Ureter (tissue), 1 donor: ENCODE results near the gene KLHL12. TPM values are rescaled to one million over a fixed set of nuclear protein-coding genes. Genes with fewer than 3 reads are reported as not detected.
A peak's percentile ranks its signal among the peaks of the same experiment; 100 is the strongest.

Experiments used
- DNase-seq: peaks from one replicate; pipeline ENCODE4 v3.0.0-alpha.2; 2020; ENCODE audit warnings: low spot score
- total RNA-seq: library from RNA; stranded (reverse); gene quantifications from one replicate; pipeline ENCODE4 v1.2.4, GENCODE V29; 2023
- donor health status: DM: yes; HTN: yes; CAD: no.

KLHL12 gene
- 35.4 TPM for total RNA-seq

DNA sequence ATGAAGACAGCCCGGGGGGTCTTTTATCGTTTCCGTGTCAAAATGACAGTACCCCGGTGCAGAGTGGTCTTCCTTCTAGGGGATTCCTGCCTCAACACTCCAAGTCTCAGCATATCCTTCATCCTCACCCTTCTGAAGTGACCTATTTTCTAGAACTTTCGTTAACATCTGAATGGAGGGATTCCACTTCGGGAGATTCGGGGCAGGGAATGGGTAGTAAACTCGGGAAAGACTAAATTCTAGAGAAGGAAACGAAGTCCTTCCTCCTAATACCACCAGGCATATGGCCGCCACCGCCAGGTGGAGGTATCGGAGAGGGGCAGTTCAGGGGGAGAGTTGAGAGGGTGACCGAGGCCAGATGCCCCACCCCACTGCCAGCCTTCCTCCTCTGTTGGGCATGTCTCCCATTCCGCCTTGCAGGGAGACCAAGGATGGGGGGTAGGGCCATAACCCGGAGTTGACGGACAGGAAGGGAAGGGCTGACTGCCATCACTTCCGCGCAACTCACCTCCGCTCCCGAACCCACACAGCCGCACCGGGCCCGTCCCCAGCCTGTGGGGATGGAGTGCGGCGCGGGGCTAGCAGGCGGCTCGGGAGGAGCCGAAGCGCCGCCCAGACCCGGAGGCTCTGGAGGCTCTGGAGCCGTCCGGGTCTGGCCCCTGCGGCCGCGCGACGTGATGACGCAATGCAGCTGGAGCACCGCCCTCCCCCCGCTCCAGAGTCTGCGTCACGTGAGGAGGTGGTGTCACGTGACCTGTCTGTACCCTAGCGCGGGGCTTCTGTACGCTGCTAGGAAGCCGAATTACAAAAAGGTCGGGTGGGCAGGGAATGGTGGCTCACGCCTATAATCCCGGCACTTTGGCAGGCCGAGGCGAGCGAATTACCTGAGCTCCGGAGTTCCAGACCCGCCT is at the start of gene KLHL12:
Gene KLHL12, minus strand, starts transcription at position 654 of the 911 bp plus-strand sequence. CDS start 2,072 bp downstream, outside the sequence.
- peak; percentile 98 for DNase-seq

DNA sequence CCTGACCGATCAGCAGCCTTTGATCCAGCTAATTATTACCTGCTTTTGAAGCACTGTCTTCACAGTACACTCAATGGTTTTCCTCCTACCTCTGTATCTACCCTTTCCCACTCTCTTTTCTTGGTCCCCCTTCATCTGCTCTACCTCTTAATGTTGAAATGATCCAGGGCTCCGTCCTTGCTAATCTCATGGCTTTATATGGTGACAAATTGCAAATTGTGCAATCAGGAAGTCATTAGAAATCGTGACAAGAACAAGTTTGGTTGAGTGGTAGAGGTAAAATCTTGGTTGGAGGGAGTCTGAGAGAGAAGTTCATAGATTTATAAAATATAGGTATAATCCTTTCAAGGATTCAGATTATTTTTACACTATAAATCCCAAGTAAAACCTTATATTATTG is 49.6 kb upstream of the KLHL12 start:
- DNase-seq: no peak

DNA sequence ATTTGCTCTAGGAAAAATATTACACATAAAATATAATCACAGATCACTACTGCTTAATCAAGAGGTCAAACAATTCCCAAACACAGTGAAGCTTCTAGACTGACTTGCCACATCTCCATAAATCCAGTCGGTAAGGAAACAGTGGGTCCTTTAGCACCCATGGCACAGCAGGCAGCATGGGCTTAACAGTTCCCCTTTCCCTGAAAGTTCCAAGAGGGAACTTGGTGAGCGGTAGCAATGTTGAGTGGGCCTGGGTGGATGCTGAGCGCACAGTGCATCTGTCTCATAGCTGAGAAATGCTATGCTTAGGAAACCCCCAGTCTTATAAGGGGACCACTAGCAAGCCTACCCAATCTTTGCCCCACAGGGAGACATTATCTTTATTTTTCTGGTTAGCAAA is 47.8 kb upstream of the KLHL12 start:
- DNase-seq: no peak

DNA sequence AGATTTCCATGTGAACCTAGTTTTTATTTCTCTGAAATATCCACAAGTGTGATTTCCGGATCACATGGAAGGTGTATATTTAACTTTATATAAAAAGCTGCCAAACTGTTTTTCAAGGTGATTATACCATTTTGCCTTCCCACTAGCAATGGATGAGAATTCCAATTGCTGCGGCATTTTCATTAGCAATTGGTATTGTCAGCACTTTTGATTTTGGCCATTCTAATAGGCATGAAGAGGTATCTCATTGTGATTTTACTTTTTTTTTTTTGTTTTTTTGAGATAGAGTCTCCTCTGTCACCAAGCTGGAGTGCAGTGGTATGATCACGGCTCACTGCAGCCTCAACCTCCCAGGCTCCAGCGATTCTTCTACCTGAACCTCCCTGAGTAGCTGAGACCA is 45.0 kb upstream of the KLHL12 start:
- DNase-seq: no peak

DNA sequence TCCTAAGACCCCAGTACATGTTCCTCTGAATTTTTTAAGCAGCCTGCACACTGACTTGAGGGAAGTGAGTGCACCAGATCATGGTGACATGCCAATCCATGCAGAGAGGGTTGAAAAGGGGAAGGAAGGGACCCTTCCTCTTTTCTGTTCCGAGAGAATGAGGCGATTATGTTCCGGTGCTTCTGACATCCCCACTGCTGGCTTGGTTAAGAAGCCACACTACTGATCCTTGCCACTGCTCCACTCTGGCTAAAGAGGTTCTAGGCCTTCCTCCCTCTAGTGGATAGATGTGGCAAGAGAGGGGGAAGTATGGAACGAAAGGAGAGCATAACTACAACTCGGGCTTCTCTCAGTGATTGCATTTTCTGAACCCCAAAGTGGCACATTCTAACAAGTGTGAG is 41.9 kb upstream of the KLHL12 start:
- peak; percentile 59 for DNase-seq

DNA sequence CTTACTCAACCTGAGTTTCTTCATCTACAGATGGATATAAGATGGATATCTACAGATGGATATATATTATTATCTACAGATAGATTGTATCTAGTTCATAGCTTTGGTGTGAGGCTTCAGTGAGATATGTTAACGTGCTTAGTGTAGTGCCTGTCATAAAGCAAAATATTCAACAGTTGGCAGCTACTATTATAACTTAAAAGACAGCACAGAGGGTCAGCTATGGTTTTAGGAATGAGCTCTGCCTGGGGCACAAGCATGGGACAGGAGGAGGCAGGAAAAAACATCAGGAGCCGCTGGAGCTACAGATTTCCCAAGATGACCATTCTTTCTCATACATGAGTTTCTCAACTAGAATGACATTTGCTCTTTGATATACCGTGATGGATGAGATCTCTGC is 41.3 kb upstream of the KLHL12 start:
- DNase-seq: no peak

DNA sequence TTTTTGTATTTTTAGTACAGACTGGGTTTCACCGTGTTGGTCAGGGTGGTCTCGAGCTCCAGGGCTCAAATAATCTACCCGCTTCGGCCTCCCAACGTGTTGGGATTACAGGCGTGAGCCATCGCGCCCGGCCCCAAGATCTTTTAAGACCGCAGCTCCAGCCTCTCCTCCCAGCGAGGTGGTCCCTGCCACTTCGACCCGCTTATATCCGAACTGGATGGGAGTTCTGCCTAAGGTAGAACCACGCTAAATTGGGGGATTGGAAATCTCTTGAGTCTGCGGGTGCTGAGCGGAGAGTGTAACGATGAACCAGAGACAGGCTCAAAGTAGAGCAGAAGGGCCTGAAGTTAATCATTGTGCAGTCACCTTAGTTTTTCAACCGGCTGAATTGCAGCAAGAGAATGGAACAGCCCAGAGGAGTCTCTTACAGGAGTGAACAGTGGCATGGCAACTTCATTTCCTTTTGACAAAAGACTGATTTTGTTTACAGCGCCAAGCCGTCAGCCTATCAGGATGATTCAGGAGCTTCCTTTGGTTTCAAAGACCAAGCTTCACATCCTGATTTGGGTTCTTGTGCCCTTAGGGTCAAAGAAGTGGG is 40.7 kb upstream of the KLHL12 start:
- no peak for DNase-seq

DNA sequence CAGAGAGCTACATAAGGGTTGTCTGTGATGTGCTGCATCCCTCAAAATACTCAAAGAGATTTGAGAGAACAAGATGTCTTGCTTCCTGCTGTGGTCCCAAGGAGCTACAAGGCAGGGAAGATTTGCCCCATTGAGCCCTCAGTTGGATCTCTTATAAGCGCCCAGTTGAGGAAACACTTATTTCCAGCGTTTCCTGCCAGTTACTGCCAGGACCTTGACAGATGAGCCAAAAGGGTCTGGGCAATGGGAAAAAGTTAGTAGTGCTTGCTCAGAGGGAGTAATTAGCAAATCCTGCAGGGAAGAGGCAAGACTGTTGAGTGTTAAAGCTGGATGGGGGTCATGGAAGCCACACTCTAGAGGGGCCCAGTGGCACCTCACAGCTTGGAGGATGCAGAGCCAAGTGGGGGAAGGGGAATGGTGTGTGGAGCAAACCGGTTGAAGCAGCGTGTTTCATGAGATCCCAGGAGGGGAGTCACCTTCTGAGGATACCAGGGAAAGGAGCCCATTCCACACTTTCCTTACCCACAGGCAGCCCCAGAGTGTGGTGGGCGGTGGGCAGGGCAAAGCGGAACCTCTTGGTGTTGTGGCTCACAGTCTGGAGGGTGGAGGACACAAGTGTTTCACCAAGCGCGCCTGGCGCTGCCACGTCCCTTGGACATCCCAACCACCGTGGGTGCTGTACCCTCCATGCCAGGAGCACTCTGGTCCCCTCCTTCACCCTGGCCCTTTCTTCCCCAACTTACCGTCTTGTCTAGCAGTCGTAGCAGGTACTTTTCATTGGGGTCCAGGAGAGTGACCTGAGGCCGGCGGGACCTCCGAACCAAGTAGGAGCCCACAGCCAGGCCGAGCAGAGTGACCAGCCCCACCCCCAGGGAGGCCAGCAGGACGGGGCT is 39.2 kb upstream of the KLHL12 start:
- no peak for DNase-seq

DNA sequence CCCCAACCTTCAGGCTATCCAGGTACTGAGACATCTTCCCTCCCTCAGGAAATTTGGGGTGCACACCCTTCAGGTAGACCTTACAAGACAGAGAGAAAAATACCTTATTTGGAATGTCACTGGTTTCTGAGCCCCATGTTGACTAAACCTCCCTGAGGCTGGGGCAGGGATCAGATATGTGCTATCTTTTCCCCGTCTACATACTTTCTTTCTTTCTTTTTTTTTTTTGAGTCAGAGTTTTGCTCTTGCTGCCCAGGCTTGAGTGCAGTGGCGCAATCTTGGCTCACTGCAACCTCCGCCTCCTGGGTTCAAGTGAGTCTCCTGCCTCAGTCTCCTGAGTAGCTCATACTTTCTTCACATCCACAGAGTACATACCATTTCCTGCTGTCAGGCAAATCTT is 38.4 kb upstream of the KLHL12 start:
- no peak for DNase-seq

DNA sequence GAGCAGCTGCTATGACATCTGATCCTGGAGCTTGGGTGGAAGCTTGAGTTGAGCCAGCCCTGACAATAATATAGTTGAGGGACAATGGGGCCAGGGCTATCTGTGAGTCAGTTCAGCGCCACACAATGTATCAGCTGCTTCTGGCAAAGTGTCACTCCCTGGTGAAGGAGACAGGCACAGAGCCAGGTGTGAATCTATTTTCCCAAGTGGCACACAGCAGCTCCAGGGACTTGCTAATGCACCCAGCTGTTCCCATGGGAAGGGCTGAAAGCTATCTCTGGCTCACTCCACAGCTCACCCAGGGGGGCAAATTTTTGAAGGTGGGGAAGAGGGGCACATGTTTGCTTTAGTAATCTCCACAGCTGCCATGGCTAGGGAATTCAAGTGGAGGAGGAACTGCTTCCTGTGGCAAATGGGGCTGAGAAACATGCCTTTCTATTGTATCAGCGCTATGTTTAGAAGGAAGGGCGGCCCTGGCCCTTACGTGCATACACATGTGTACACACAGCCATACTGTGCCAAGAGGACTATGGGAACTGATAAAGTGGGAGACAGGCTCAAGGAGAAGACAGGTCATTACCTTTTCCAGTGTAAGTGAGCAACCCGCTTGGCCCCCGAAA is 37.9 kb upstream of the KLHL12 start:
- no peak for DNase-seq

DNA sequence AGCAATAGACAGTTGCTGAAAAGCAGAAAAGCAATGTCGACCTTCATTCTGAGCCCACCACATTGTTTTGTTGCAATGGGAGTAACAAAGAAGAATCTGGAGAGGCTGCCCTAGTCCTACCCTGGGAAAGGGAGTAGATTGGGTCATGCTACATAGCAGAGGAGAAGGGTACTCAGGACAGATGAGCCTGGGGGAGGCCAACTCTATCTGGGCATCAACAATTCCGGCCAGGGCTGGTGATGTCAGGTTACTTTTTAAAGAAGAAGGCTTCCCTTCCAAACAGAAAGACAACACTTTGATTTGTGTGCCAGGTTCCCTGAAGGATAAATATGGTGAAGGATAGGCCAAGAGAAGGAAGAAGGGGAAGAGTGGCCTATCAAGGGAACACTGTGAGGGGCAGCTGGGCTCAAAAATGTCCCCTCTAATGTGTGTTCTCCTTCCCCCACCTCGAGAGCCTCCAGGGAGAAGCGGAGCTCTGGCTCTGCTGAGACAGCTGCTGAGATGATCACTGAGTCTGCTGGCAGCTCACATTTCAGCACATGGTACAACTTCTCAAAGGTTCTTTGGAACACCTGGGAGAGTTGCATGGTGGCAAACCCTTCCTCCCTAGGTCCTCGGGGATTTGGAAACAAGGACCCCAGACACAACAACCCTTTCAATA is 34.3 kb upstream of the KLHL12 start:
- DNase-seq: no peak

DNA sequence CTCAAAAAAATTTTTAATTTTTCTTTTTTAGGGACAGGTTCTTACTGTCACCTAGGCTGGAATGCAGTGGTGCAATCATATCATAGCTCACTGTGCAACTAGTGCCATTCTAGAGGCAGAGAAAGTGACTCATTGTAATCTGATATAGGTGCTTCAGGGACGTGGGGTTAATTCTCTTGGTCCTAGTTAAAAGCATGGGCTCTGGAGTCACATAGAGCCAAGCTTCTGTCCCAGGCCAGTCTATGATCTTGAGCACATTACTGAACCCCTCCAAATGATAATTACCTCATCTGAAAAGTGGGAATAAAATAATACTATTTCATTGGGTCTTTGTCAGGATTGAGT is 32.2 kb upstream of the KLHL12 start:
- DNase-seq: no peak

DNA sequence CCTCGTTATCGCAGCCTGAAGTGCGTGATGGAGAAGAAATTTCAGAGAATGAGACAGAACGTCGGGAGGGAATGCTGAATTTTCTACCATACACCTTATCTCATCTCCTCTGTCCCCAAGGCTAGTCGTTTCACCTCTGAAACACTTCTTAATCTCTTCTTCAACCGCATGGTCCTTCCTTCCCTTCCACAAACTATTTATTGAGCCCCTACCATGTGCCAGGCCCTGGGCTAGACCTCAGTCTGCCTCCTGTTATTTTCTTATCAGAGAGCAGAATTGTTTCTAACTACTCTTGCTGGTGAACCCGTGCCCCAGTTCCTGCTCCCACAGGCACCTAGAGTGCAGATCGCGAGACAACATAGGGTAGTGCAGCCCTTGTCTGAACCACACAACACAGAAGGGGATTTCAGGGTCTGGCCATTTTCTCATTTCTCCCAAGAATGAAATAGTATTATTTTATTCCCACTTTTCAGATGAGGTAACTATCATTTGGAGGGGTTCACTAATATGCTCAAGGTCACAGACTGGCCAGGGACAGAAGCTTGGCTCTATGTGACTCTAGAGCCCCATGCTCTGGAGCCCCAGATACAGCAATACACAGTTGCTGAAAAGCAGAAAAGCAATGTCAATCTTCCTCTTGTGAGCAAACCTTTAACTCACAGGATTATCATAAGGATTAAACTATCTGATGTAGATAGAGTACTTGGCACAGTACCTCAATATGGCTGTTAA is 31.7 kb upstream of the KLHL12 start:
- DNase-seq: no peak

DNA sequence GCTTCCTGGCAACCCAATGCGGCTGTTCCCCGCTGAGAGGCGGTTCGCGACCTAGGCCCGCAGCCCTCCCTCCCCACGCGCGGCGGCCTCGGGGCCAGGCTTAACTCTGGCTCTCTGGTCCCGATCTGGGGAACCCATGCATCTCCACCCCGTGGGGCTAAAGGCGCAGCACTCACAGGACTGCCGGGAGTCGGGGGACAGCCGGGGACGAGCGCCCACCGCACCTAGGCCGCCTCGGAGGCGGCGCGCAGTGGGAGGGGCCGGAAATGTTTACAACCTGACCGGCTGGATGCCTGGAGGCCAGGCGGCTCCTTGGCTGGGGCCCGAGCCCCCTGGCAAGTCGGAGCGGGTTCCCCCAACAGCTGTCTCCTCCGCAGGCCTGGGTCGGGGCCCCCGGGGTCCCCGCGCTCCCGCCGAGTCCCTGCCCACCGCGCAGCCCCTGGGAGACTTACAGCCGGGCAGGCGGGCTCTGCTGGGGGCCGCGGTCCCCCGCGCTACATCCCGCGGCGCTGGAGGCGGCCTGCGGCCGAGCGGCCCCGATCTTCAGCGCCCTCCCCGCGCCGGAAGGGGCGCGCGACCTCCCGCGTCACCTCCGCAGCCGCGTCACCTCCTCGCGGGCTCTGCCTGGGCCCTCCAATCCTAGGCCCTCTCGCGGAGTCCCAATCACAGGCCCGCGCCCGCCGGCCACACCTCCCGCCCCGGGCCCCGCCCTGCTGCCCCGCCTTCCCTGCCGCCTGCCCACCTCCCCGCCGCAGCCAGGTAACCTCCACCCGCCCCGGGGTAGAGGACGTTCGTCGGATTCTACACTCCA is 30.9 kb upstream of the KLHL12 start, which contains the start of gene ADIPOR1:
Gene ADIPOR1, minus strand, starts transcription at position 580 of the 811 bp plus-strand sequence. CDS start 7,242 bp downstream, outside the sequence.
- DNase-seq: peak; percentile 95

DNA sequence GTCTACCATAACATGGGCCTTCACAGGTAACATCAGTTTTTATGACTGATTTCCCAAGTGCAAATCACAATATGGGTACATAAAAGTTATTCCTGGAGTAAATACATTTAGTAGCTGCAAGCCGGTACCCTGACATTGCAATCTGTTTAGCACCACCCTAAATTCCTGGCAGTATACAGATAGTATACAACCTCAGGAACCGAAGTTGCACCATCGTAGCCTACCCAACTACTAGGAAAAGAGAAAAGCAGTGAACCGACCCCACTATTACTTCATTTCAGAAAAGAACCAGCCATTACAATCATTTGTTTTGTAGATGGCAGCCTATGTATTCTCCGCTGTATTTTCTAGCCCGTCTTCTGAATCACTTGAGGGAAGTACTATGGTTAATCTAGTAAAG is 29.9 kb upstream of the KLHL12 start:
- no peak for DNase-seq

DNA sequence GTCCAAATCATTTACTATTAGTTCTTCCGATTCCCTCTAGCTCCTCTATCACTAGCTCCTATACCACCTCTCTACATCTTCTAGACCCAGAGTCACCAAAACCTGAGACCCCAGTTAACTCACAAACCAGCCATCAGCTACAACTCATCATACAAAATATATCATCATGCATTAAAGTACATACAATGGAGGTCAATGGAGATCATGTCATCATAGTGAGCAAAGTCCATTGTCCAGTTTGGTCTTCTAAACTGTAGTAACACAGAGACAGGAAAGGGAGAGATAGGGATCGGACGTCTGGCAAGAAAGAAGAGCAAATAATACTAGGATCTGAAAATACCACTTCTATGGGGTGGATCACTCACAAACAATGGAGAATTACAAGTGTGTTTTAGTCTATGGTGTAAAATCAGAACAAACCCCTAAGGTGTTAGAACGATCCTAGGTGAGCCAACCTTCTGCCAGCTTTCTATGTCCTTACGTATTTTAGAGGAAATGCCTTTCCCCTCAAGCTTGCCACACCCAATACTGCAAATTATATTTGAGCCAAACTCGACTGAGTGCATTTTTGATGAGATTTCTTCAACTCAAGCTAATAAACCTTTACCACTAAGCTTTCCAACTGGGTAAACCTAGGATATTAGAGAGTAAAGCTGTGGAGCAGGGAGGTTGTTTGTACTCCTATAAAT is 27.2 kb upstream of the KLHL12 start:
- DNase-seq: no peak

DNA sequence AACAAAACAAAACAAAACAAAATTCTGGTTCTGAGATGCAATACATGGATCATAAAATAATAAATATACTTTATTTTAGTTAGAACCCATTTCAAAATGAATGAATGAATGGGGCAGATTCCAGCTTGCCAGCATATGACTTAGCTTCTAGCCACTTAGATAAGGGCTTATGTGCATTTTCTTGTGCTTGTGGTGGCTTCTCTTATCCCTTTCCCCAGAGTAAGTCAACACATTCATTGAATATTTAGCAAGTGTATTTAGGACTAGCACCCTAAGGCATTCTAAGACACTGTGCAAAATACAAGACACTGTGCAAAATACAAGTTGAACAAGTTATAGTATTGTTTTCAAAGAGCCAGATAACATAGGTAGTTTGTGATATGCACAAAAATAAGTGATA is 26.4 kb upstream of the KLHL12 start:
- no peak for DNase-seq

DNA sequence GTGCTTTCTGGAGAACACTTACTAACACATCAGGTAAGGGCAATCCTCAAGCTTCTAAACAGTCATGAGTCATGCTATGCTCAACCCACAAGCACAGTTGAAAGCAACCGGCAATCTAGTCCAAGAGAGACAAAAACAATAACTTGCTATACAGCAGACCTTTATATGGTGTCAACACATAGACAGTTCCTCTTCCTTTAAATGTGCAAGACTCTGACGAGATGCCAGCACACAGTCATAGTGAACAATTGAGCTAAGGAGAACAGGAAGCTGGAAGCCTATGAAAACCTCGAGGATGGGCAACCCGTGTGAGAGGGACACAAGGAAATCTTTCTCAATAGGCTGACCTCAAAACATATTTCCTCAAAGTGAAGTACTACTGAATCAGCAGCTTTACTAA is 25.8 kb upstream of the KLHL12 start:
- peak; percentile 64 for DNase-seq

DNA sequence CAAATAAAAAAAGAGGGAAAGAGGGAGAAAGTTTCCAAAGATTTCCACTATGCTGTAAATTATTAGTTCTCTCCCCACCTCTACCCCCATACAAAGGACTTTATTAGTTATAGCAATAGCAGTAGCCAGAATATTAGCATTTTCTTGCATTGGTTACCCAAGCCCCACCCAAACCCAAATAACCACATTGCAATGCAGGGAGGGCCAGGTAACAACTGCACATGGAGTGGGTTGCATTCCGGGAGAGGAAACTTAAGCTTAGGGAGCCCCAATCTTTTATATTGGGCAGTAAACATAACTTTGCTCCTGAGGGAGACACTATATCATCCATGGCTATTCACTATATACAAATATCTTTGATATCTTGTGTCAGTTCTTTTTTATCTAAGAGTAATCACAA is 25.1 kb upstream of the KLHL12 start:
- no peak for DNase-seq
